OCI-LY3 (cell line): ENCODE measurements around the gene PRDX6.

ENCODE experiments used
- H2AFZ ChIP-seq: fragments of 200-600, 300-600 bp; shearing (Covaris generic); 2 replicates; pipeline ENCODE4 v1.6.0; 2014; ENCODE audit warnings: antibody characterized with exemption, low read depth, low read length
- H3K27ac ChIP-seq: fragments of 200-600, 300-600 bp; sonication (generic); 2 replicates; pipeline ENCODE4 v1.5.1; 2014; ENCODE audit warnings: mild to moderate bottlenecking, low read length, moderate library complexity, mixed read lengths
- H3K27me3 ChIP-seq: fragments of 200-600, 300-600 bp; sonication (generic); 2 replicates; pipeline ENCODE4 v1.6.1; 2014; ENCODE audit warnings: low read depth, low read length, mixed read lengths
- H3K36me3 ChIP-seq: fragments of 200-600, 300-600 bp; sonication (generic); replicated peaks from 2 replicates; pipeline ENCODE3; 2014; ENCODE audit warnings: low read depth, low read length, mixed read lengths
- H3K4me1 ChIP-seq: fragments of 300-600, 200-600 bp; sonication (generic); 2 replicates; pipeline ENCODE4 v1.6.1; 2014; ENCODE audit warnings: low read length, mixed read lengths
- H3K4me2 ChIP-seq: fragments of 200-600, 300-600 bp; sonication (generic); 2 replicates; pipeline ENCODE4 v1.6.1; 2014; ENCODE audit warnings: low read length, mixed read lengths
- H3K4me3 ChIP-seq: fragments of 300-600, 200-600 bp; sonication (generic); 2 replicates; pipeline ENCODE4 v1.5.1; 2014; ENCODE audit warnings: antibody characterized with exemption, mild to moderate bottlenecking, low read length, moderate library complexity
- H3K79me2 ChIP-seq: fragments of 300-600, 200-600 bp; shearing (Covaris generic); 2 replicates; pipeline ENCODE4 v1.6.1; 2014; ENCODE audit warnings: mild to moderate bottlenecking, low read length, mixed read lengths
- H3K9ac ChIP-seq: fragments of 300-600, 200-600 bp; shearing (Covaris generic); 2 replicates; pipeline ENCODE4 v1.6.0; 2014; ENCODE audit warnings: mild to moderate bottlenecking, low read length, moderate library complexity
- H3K9me3 ChIP-seq: fragments of 200-600, 300-600 bp; shearing (Covaris generic); 2 replicates; pipeline ENCODE4 v1.6.1; 2014; ENCODE audit warnings: low read length, mixed read lengths; ENCODE audit not compliant: insufficient read depth
- H4K20me1 ChIP-seq: fragments of 200-600, 300-600 bp; sonication (generic); 2 replicates; pipeline ENCODE4 v1.6.1; 2016; ENCODE audit warnings: low read length, mixed read lengths; ENCODE audit not compliant: insufficient read depth
- EZH2phosphoT487 ChIP-seq: fragments of 200-600 bp; shearing (Covaris generic); IDR thresholded peaks from 2 replicates; pipeline ENCODE4 v1.6.1; 2018; ENCODE audit warnings: antibody characterized with exemption, mixed run types, low read depth
- TF ChIP-seq, protein P1 (sequence below): fragments of 200-600, 300-600 bp; sonication (generic); IDR thresholded peaks from 2 replicates; pipeline ENCODE4 v1.5.1; 2014; ENCODE audit warnings: antibody characterized with exemption, low read length, low read depth

Gene PRDX6

DNA sequence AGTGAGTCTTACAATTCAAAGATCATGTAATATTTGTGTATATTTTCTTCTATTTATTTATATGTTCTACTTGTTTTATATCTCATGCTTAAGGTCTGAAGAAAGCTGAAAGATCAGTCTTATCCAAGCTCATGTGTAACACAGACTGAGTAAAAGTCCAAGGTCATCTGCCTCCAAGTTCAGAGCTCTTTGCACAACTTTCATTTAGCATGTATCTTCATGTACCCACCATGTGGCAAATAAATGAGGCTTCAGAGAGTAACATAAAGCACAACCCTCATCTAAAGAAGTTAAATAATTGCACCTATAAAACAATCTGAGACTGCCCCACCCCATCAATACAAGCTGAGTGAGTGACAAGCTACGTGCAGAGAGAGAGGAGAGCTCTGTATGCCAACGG, 38.5 kb upstream of the PRDX6 start:
- Histone ChIP-seq H3K79me2 (no peaks in the 10 kb centered on the region), H3K9ac (no peak overlapping the region), H2AFZ (no peak overlapping the region), H3K4me2 (no peak overlapping the region), H3K4me1 (peaks cover 1% of the 10 kb centered on the region), H3K4me3 (no peak overlapping the region), H3K27me3 (no peaks in the 10 kb centered on the region), H4K20me1 (no peaks in the 10 kb centered on the region), H3K27ac (no peak overlapping the region), H3K36me3 (no peaks in the 10 kb centered on the region), H3K9me3 (no peaks in the 10 kb centered on the region)
- TF ChIP-seq, protein P1, sequence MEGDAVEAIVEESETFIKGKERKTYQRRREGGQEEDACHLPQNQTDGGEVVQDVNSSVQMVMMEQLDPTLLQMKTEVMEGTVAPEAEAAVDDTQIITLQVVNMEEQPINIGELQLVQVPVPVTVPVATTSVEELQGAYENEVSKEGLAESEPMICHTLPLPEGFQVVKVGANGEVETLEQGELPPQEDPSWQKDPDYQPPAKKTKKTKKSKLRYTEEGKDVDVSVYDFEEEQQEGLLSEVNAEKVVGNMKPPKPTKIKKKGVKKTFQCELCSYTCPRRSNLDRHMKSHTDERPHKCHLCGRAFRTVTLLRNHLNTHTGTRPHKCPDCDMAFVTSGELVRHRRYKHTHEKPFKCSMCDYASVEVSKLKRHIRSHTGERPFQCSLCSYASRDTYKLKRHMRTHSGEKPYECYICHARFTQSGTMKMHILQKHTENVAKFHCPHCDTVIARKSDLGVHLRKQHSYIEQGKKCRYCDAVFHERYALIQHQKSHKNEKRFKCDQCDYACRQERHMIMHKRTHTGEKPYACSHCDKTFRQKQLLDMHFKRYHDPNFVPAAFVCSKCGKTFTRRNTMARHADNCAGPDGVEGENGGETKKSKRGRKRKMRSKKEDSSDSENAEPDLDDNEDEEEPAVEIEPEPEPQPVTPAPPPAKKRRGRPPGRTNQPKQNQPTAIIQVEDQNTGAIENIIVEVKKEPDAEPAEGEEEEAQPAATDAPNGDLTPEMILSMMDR = no peak
- no peak for TF ChIP-seq EZH2phosphoT487

DNA sequence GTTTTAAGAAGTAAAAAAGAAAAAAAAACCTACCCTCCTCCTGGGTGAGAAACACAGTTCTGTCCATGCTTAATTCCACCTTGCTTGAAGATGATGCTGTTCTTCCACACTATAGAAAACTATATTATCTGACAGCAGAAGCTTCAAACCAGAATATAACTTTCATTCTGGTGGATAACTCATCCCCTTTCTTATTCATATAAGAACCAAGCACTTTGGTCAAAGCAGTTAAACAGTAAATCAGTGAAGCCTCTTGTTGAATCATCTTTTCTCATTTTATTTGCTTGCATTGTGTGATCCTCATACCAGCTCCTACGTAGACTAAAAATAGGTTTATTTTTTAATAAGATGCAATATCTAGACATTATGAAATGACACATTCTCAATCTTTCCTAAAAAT, 36.7 kb upstream of the PRDX6 start:
- TF ChIP-seq EZH2phosphoT487 = no peak
- TF ChIP-seq, protein P1 = no peak
- Histone ChIP-seq H3K79me2 (0 out of 2 replicates have a peak, but pooled peaks cover 3% of the 10 kb centered on the region), H4K20me1 (no peaks in the 10 kb centered on the region), H3K9me3 (no peaks in the 10 kb centered on the region), H3K36me3 (no peaks in the 10 kb centered on the region), H2AFZ (no peak overlapping the region), H3K4me3 (no peak overlapping the region), H3K4me1 (peaks cover 19% of the 10 kb centered on the region), H3K4me2 (no peak overlapping the region), H3K27ac (no peak overlapping the region), H3K9ac (no peak overlapping the region), H3K27me3 (no peaks in the 10 kb centered on the region)

DNA sequence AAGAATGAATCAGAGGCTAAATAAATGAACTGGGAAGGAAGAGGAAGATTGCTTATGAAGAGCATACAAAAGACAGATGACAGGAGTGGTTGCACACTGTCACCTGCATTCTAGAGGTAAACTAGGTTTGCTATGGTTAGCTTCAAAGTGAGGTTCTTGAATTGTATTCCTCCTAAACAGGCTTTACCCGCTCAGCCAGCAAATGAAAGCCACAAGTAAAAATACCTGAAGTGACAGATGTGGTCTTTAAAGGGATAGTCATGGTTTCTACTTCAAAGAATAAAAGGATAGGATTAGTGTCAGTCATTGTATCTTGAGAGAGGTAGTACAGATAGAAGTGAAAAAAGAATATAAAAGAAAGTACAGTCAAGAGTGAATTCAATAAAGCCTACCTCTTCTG, 32.4 kb upstream of the PRDX6 start:
- no peaks in the 10 kb centered on the region for H3K27me3 ChIP-seq
- H3K4me2 ChIP-seq = peak overlapping the region; percentile 49
- TF ChIP-seq, protein P1 = no peak
- TF ChIP-seq EZH2phosphoT487 = no peak
- H2AFZ ChIP-seq = no peak overlapping the region
- peak overlapping the region; percentile 47 for H3K27ac ChIP-seq
- peaks cover 11% of the 10 kb centered on the region; the same call in 1 of the 2 replicates for H3K9me3 ChIP-seq
- peak overlapping the region; percentile 12 for H3K4me3 ChIP-seq
- H3K79me2 ChIP-seq = 0 out of 2 replicates have a peak, but pooled peaks cover 3% of the 10 kb centered on the region
- H3K9ac ChIP-seq = no peak overlapping the region
- H4K20me1 ChIP-seq = no peaks in the 10 kb centered on the region
- H3K4me1 ChIP-seq = peaks cover 25% of the 10 kb centered on the region
- peaks cover 23% of the 10 kb centered on the region for H3K36me3 ChIP-seq

DNA sequence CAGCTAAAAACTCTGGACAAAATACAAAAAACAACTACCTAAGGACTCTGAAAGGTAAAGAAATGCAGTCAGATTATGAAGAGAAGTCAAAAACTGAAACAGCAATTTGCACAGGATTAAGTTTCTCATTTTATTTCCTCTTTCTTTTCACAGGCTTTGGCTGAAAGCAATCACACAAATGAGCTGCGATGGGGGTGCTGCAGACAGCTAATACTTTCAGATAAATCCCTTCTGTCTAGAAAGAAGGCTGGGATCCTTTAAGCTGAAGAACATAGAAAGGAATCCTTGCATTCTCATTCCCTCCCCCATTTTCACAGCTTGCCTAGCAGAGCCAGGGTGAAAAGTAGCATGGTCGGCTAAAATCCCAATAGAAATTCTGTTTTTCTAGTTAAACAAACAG, 32.0 kb upstream of the PRDX6 start:
- no peaks in the 10 kb centered on the region for H4K20me1 ChIP-seq
- H3K4me1 ChIP-seq = peaks cover 25% of the 10 kb centered on the region
- peaks cover 23% of the 10 kb centered on the region for H3K36me3 ChIP-seq
- H3K4me3 ChIP-seq = peak overlapping the region; percentile 12
- H3K27me3 ChIP-seq = no peaks in the 10 kb centered on the region
- no peak overlapping the region for H3K9ac ChIP-seq
- TF ChIP-seq EZH2phosphoT487 = no peak
- TF ChIP-seq, protein P1 = no peak
- 0 out of 2 replicates have a peak, but pooled peaks cover 3% of the 10 kb centered on the region for H3K79me2 ChIP-seq
- H3K4me2 ChIP-seq = peak overlapping the region; percentile 49
- H3K9me3 ChIP-seq = peaks cover 11% of the 10 kb centered on the region; the same call in 1 of the 2 replicates
- peak overlapping the region; percentile 47 for H3K27ac ChIP-seq
- no peak overlapping the region for H2AFZ ChIP-seq
